ENCODE results near the gene GPRIN3. TPM values are rescaled to one million over a fixed set of nuclear protein-coding genes. Genes with fewer than 3 reads are reported as not detected.
A peak's percentile ranks its signal among the peaks of the same experiment; 100 is the strongest.

GPRIN3 gene
- total RNA-seq, 1 experiment from 2014 or later = 0.06 TPM

DNA sequence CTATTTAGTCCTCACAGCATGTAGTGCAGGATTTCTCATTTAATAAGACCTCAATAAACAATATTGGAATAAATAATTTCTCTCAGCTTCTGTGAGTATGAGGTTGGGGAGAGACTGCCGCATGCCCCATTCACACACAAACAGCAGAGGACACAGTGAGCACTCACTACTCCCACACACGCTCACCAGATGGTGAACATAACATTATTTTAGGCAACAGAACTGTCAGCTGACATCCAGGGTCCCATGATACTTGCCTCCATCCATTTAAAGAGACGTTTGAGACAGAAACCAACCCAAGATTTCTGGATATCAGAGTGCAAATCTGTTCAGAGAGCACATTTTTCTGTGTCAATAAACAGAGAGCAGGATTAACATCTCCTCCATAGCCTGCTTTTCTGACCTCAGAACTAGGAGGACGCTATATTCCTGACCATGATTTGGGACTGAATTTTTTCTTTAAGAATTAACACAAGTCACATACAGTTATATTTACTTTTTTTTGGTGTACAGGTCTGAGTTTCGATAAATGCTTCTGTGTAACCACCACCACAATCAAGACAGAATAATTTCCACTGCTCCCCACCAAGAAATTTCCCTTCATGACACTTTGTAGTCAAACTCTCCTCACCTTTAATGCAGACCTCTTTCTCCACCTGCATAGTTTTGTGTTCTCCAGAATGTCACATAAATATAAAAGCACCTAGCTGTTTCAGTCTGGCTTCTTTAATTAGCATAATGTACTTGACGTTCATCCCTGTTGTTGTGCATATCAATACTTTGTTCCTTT, 16.7 kb downstream of the GPRIN3 start:
- DNase-seq (ENCODE audit: low read depth) = no peak

DNA sequence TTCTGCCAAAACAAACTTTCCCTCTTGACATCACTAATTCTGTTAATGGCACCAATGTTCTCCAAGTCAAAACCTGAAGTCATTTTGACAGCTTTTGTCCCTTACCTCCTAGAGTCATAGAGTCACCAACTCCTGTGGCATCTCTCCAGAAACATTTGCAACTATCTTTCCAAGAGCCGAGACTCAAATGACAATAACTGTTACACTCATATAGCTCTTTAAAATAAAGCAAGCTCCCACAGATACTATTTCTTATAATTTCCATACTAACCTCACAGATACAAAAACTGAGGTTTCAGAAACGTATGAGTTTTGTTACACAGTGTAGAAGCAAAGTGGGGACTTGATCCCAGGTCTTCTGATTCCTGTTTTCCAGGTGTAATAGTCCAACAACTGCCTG, 18.3 kb downstream of the GPRIN3 start:
- DNase-seq (ENCODE audit: low read depth) = no peak

GRCh38 chr4:89288430-89288829, 19.2 kb downstream of the GPRIN3 start:
- DNase-seq (ENCODE audit: low read depth) = no peak

DNA sequence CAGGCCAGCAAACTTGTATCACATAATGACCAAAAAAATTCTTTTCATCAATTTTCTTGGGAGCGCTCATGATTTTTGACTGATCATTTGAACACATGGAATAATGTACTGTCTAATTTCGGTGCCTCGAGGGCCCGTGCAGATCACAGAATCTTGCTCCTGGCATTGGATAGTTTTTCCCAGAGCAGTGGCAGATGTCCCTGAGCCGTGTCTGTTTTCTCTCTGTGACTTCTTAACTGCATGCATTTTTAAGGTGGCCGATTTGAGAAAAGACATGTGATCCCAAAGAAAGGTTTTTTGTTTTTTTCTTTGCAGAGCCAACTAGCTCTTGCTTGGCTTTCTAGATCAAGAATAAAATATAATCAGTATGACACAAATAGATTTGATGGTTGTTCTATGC, 19.7 kb downstream of the GPRIN3 start:
- DNase-seq (ENCODE audit: low read depth) = no peak

- no peak for DNase-seq (ENCODE audit: low read depth)
These were observed 21.9 kb downstream of the GPRIN3 start for GRCh38 chr4:89285745-89286144.

DNA sequence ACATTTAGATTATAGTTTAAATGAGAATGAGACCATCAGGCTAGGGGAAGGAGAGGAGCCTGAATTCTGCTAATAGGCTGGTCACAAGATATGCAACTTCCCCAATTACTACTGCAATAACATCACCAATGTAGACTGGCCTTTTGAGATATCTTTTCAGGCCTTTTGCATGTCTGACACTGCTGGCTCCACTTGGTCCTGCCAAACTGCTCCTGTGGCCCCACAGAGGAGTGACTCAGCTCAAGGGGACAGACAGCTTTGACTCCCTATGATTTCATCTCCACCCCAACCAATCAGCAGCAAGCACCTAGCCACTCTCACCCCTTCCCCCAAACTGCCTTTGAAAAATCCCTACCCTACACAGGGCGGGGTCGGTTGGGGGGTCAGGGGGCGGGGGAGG, 22.8 kb downstream of the GPRIN3 start:
- DNase-seq (ENCODE audit: low read depth) = peak; percentile 10

DNA sequence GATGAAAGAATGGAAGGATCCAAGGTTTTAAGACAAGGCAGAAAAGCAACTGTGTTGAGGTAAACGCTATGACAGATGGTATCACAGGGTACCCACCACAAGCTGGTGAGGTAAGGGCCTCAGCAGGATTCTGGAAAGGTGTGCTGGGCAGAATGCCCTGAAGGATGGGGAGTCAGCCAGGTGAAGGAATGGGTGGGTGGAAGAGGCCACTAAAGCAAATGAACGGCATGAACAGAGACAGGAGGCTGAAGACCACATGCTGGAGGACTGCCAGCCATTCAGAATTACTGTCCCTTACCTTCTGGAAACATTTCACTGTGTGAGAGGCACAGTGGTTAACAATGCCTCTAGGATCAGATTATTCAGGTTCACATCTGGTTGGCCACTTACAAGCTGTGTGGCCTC, 23.6 kb downstream of the GPRIN3 start:
- DNase-seq (ENCODE audit: low read depth) = no peak

GRCh38 chr4:89283226-89284009, 24.2 kb downstream of the GPRIN3 start:
- DNase-seq (ENCODE audit: low read depth) = peak; percentile 34

DNA sequence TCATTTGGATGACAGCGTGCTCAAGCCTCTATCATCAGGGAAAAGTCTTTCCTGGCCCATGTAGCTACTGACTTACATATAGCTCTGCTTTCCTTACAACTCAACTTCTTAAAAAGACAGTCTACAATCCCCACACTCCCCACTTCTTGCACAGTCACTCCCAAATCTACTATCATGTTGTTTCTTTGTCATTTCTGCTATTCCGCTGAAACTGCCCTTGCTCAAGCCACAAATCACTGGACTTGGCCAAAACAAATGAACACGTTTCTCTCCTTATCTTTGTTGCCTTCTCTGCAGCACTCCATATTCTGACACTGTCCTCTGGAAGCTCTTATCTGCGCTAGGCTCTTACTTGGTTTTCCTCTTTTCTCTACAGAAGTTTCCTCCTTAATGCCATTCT, 28.2 kb downstream of the GPRIN3 start:
- no peak for DNase-seq (ENCODE audit: low read depth)

DNA sequence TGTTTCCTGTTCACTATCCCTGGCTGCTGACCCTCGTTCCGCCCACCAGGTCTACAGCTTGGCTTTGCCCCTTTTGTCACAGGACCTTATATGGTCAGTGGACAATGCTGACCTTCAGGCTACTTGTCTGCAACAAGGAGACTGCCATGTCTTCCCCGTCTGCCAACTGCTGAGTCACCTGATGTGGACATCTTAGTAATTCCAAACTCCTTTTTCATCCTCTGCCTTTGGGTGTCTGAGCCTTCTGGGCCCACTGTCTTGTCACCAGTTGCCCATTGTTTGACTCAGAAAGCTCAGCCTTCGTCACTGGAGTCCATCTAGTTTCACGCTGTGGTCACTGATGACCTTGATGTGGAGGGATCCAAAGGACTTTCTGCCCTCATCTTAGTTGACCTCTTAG, 30.2 kb downstream of the GPRIN3 start:
- peak; percentile 17 for DNase-seq (ENCODE audit: low read depth)

DNA sequence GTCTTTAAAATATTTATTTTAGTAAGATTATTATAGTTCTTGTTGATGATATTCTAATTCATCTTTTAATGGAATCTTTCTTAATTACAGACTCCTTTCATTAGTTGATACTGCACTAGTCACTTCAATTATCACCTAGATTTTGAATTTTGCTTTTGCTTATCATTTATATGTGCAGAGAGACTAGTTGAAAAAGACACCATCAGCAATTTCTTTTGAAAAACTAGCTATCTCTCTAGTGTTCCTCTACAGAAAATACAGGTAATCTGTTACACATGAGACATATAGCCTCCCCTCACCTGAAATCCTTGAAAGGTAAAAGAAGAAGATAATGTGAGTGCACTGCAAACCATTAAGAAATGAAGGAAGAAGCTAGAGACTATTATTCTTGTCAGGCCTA, 31.3 kb downstream of the GPRIN3 start:
- no peak for DNase-seq (ENCODE audit: low read depth)

GRCh38 chr4:89275587-89275986, 32.0 kb downstream of the GPRIN3 start:
- DNase-seq (ENCODE audit: low read depth) = no peak

GRCh38 chr4:89273741-89274141, 33.9 kb downstream of the GPRIN3 start:
- DNase-seq (ENCODE audit: low read depth) = no peak

DNA sequence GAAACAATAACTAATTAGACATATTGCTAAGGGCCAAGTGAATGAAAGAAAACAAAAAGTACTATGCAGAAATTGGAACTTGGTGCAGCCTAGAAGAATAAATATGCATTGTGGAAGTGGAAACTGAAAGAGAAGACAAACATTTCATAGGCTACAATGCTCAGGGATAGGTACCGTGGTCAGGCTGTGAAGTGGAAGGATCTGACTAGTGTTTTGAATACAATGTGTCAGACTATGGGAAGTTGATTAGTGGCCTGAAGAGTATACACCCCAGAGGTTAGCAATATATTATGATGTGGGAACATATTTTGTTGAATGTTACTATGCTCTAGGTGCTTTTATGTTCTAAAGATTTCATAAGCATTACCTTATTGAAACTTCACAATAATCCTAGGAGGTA, 36.8 kb downstream of the GPRIN3 start:
- DNase-seq (ENCODE audit: low read depth) = no peak

DNA sequence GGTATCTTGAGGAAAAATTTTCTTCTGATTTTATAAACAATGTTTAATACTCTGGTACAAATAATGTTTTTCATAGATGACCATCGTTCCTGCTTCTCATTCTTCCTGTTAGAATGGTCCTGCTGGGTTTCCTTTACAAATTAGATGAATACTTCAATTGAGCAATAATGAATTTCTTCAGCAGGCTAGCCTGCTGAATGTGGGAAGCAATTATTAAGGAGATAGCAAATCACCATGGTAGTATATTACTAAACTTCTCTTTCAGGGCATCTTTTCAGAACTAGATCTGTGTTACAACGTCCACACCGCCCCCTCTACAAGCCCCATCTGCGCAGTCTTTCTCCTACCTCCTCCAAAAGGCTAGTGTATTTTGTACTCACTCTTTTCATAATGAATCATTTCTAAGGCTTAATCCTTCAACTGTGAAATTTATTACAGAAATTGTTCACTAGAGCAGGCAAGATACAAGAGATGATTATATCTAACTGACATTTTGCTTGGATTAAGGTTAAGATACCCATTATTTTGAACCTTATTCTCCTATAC, 38.4 kb downstream of the GPRIN3 start:
- no peak for DNase-seq (ENCODE audit: low read depth)

DNA sequence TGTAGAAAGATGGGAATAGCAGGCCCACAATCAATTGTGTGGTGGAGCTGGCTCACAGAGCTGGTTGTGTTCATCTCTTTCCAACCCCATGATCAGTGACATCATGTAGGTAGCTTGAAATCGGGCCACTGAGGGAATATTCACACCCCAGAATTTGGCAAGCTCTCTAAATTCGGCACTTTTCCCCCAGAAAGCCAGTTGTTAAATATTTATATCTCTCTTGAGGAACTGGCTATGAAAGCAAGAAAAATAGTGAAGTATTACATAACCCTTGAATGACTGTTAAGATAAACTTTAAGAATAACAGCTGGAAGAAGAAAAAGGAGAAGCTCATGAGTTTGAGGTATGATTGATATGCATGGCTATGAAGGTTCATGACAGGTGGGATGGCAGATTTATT, 38.9 kb downstream of the GPRIN3 start:
- DNase-seq (ENCODE audit: low read depth) = peak; percentile 86

GRCh38 chr4:89267846-89268245, 39.8 kb downstream of the GPRIN3 start:
- DNase-seq (ENCODE audit: low read depth) = no peak

- DNase-seq (ENCODE audit: low read depth) = no peak
These were observed 40.2 kb downstream of the GPRIN3 start for GRCh38 chr4:89267392-89267791.

- DNase-seq (ENCODE audit: low read depth) = peak; percentile 12
These were observed 41.5 kb downstream of the GPRIN3 start for GRCh38 chr4:89266128-89266527.

- no peak for DNase-seq (ENCODE audit: low read depth)
These were observed 44.3 kb downstream of the GPRIN3 start for GRCh38 chr4:89263265-89263664.

- DNase-seq (ENCODE audit: low read depth) = no peak
These were observed 48.1 kb downstream of the GPRIN3 start for GRCh38 chr4:89259301-89260028.

DNA sequence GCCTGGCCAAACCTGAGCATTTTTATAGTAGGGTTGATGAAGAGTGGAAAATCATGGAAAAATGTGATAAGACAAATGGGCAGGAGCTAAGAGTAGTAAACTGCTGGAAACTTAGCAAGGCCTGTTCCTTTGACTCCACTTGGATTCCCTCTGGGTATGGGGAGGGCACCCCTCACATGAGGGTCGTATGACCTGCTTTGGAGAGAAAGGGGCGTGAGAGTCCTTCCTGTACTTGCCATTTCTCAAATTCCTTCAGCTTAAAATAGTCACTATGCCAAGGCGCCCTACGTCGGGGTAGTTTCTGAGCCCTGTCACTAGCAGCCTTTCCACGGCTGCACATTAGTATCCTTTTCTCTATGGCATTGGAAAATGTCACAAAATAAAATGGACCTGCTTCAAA, 49.1 kb downstream of the GPRIN3 start:
- no peak for DNase-seq (ENCODE audit: low read depth)

Measured in LHCN-M2 (cell line).